NCI-H2081 treated with DMSO at 0.1 percent for 48 hours (cell line): ENCODE measurements around the gene ST3GAL3.

Experiments used
- DNase-seq: peaks from one replicate; lab custom pipeline; 2025; lab: John Stamatoyannopoulos, UW

The ST3GAL3 gene

DNA sequence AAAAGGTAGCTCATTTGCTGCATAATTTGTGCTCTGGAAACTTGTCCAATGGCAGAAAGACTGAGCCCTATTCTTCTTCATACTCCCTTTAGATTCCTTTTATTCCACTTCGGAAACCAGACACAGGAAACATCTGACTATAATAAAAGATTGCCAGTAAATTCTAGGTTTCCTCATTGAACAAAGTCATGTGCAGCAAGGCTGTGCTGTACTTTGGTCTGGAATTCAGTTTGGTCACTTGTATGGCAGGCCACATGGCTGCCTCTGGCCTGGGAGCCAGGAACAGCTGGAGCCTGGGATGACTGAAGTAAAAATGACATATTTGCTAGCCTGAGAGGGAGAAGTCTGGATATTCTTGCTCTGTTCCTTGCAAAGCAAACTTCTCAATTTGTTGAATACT, 79.6 kb downstream of the ST3GAL3 start:
- no peak for DNase-seq

DNA sequence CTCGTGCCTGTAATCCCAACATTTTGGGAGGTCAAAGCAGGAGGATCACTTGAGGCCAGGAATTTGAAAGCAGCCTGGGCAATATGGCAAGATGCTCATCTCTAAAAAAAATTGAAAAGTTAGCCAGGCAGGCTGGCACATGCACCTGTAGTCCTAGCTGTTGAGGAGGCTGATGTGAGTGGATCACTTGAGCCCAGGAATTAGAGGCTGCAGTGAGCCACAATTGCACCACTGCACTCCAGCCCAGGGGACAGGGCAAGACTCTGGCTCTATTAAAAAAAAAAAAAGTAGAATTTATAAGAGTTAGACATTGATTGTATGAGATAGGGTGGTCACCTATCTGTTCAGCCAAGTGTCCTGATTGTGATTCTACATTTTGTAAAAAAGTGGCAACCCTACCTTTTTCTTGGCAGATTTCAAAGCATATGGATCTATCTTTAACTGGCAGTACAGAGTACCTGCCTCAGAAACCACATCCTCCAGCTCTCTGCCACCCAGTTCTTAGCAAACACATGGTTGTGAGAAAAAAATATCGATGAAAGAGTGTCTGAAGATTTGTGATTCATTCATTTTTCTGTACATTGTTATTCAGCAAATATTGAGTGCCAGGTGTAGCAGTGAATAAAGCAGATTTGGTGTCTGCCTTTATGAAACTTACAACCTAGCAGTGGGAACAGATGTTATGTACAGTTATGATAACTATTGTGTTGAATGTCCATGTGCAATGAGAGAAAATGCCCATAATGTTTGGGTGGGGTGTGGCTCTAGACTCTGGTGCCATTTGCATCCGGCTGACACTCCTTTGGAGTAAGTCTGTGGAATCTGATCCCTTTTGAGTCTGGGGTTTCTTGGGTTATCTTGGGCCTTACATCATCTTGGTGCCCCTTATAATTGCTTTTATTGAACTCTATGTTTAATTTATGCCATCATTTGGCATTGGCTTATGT, 82.5 kb downstream of the ST3GAL3 start:
- DNase-seq = no peak

DNA sequence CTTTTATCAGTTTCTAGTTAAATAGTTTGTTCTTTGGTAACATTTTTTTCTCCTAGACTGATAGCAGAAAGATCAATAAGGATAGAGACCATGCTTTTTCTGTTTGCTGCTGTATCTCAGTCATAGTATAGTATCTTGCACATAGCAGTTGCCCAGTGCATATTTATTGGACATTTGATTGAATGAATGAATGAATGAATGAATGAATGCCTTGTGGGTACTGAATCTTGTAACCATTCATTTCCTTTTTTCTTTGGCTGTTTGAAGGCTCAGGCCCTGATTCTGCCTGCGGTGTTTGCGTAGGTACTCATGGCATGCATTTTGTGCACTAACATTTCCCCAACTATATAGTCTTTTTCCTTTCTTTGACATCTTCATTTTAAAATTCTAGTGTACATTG, 83.9 kb downstream of the ST3GAL3 start:
- no peak for DNase-seq

DNA sequence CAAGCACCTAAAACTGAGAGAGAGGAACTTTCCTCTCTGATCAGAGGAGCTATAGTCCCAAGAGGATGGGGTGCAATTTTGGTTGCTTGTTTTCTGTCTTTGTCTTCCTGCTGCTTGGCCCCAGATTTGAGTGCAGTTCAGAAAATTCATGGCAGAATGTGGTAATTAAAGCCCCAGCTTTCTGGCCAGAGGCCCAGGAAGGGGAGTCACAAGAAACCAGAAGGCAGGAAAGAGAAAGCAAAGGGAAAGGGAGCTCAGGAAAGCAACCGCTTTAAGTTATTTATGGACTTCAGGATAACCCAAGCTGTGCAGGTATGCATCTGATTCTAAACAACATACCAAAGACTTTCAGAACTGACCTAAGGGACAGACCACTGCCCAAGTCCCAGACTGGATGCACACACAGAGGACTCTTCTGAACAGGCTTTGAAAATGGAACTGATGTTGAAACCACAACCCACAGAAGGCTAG, 88.8 kb downstream of the ST3GAL3 start:
- DNase-seq = no peak

DNA sequence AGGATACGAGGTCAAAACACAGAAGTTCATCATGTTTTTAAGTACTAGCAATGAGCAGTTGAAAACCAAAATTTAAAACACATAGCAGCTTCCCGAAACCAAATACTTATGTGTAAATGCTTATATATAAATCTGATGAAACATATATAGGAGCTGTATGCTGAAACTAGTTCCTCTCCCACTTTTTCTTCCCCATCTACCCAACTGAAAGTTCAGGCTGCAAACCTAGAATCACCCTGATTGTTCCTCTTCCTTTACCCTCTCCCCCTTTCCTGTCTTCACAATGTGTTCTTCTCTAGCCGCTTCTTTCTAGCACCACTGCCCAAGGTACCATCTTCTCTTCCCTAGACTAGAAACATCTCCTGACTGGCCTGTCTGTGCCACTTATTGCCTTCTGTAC, 90.6 kb downstream of the ST3GAL3 start:
- no peak for DNase-seq

DNA sequence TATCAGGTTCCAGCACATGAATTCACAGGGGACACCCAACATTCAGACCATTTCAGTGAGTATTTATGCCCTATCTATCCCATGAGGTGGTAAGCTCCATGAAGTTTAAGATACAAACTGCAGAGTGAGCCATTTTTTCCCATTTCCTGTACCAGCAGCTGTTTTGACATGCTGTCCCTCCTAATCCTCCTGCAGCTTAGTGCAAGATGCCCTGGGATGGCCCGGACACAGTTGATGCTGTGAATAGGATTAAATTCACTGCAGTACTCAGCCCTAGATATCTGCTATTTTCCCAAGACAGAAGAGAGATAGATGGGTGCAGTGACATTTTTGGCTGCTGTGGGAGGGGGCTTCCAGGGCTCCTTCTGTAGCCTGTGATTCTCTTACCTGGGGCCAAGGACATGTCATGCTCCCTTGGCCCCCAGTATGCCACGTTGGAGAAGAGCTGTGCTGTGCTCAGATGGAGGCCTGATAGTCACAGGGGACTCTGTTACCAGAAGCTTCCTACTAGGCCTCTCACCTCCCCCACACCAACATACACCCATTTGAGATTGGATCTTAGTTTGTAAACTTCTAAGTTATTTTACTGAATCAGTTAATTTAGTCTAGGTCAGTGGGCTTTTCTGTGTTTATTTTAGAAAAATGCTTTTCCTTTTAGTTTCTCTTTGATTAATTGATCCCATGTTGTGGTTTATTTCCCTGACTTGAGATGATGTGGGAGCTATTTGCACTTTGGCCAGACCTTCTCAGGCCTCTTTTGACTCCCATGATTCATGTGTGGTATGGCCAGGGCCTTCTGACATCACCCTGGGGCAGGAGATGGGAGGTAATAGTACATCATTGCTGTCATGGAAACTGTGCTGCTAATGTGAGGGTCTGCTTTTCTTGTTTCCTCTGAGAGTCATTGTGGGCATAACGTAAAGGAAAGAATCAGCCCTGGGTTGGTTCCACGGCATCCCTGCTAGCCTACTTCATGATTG, 92.6 kb downstream of the ST3GAL3 start:
- no peak for DNase-seq

DNA sequence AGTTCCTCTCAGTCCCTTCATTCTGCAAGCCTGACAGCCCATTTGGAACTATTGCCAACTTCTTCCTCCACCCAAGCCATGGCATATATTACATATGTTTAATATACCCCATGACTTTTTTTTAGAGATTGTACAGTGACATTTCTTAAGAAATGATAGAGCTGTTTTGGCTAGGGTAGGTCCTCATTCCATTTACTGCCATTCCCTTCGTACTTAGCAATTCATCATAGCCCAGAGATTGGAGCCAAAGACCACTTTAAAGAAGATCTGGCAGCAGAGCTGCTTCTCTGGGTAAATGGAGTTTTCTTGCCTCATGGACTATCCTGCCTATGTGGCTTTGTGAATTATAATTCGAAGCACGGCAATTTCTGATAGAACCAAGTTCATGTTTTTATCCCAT, 93.4 kb downstream of the ST3GAL3 start:
- no peak for DNase-seq

DNA sequence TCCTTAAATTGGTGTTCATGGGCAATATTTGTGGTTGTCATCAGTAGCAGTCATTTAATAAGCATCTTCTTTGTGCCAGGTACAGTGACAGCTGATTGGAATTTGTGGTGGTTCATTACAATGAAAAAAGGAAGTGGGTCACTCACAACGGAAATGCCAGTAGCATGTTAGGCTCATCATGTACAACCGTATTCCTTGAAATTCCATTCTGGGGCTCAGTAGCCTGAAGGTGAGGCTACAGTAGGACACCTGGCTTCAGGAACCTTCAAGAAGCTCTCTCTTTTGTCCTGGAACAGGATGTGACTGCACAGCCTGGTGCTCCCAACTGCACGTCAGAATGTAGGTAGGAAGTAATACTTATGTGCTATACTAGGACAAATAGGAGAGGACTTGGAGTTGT, 93.9 kb downstream of the ST3GAL3 start:
- DNase-seq = no peak

DNA sequence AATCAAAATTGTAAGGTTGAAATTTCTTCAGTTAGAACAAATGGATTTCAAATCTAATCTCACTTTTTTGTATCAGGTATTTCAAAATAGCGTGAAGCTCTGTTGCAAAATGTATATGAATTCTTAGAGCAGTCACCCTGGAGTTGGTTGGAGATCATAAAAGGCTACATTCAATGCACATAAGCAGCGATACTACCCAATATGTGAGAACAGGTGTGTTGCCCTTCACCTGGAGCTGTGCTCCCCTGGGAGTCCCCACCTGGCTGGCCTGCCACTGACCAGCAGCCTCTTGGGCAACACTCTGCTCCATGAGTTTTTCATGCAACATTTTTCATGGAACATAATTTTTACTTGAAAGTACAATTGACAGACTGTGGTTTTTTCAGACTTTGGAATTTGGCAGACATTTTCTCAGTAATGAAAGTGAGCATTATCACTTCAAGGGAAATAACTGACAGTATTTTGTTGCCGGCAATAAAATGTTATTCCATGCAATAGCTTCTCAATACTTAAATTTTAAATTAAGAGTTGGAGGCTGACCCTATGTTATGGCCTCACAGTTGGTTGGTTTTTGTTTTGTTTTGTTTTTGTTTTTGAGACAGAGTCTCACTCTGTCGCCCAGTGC, 95.1 kb downstream of the ST3GAL3 start:
- no peak for DNase-seq

DNA sequence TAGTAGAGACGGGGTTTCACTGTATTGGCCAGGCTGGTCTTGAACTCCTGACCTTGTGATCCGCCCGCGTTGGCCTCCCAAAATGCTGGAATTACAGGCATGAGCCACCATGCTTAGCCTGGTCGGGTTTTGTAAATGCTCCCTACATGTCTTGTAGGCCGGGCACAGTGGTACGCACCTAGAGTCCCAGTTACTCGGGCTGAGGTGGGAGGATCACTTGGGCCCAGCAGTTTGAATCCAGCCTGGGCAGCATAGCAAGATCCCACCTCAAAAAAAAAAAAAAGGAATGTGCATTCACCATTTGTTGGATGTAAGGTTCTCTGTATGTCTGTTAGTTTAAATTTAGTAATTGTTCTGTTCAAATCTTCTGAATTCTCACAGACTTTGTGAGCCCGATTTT, 95.8 kb downstream of the ST3GAL3 start:
- DNase-seq = no peak

DNA sequence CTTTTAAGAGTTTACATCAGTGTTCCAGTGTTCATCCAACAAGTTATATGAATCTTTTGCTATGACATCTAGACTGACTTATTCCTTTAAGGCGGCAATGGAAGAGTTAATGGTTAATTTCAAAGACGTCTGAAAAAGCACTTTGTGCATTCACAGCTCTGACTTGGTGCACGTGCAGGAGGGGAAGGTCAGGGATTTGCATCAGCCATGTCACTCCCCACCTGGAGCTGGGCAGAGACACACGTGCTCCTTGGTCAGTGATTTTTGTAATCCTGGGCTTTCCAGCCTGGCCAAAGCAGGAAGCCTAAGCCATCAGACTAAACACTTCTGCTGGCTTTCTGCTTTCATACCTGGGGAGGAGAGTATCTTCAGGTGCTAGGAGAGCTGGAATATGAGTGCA, 96.3 kb downstream of the ST3GAL3 start:
- no peak for DNase-seq

DNA sequence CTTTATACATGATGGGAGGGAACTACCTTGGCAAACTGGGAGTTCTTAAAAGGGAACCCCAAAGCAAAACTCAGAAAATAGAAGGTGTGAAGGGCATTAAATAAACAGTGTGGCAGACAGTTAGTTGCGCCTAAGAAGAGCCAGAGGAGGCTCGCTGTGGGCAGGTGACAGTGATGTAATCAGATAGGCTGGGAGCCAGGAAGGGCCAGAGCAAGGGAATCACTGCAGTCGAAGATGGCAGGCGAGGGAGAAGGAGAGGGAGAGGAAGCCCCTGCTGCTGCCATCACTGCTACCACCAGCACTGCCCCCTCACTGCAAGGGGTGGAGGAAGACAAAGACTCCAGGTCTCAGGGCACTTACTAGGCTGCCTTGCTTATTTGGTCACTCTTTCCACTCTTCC, 97.2 kb downstream of the ST3GAL3 start:
- no peak for DNase-seq

DNA sequence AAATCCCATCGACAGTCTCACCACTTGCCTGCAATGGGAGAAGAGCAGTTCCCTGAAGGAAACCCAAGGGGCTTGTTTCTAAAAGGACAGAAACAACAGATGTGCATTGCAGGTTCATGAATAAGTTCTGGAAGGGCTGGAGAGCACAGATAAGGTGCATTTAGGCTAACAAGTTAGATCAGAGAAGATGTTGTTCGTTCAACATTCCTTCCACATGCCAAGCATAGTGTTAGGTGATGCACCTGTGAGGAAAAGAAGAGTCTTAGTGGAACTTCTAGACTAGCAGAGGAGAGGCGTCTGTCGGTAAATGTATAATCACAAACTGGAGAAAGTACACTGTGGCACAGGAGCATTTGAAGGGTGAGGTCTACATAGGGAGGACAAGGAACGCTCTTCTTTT, 98.0 kb downstream of the ST3GAL3 start:
- no peak for DNase-seq

DNA sequence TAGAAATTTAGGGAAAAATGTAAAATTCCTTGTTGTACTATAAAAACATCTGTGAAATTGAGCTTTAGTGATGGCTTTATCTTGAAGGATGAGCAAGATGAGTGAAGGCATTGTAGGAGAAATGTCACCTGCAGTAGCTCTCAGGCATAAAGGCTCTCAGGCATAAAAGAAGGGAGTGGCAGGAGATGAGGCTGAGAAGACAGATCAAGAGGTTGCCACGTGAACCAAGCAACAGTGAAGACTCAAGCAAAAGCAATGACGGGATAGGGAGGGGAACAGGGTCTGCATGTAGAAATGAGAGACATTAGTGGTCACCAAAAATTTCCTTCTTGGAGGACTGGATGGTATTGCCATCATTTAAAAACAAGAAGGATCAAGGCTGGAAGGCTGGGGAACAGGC, 98.8 kb downstream of the ST3GAL3 start:
- no peak for DNase-seq

DNA sequence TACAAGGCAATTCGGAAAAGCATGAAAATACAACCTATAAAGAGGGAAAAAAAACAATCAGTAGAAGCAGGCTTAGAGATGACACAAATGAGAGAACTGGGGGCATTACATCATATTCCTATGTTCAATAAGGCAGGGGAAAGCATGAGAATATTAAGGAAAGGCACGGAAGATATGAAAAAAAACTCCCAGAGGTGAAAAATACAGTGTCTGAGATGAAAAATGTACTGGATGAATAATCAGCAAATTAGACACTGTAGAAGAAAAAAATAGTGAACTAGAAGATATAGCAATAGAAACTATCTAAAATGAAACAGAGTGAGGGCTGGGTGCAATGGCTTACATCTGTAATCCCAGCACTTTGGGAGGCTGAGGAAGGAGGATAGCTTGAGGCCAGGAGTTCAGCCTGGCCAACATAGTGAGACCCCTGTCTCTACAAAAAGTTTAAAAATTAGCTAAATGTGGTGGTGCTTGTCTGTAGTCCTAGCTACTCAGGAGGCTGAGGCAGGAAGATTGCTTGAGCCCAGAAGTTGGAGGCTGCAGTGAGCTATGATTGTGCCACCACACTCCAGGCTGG, 101.8 kb downstream of the ST3GAL3 start:
- DNase-seq = no peak

DNA sequence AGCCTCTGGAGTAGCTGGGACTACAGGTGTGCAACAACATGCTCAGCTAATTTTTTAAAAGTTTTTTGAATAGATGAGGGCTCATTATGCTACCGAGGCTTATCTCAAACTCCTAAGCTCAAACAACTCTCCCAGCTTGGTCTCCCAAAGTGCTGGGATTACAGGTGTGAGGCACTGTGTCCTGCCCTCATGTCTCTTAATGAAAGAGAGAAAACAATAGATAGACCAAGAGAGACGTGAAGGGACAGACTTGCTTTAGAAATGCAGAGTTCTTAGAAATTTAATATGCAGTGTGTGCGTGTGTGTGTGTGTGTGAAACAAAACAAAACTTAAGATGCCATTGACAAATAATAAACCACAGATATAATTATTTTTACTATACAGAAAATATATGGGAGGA, 105.2 kb downstream of the ST3GAL3 start:
- no peak for DNase-seq

DNA sequence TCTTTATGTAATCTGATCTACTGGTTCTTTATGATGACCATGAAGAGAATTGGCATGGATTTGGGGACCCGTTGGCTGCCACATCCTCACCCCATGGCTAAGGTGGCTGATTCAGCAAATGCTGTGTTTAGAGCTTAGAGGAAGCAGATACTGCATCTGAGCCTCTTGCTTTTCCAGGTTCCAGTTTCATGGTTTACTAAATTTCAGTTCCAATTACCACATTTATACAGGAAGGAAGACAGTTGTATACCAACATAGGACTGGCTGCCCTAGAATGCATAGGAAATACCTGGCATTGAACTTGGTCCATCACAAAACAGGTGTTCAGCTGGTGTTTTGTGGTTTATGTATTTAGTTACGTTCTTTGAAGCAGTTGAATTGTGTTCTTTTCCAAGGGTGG, 107.1 kb downstream of the ST3GAL3 start:
- DNase-seq = no peak

DNA sequence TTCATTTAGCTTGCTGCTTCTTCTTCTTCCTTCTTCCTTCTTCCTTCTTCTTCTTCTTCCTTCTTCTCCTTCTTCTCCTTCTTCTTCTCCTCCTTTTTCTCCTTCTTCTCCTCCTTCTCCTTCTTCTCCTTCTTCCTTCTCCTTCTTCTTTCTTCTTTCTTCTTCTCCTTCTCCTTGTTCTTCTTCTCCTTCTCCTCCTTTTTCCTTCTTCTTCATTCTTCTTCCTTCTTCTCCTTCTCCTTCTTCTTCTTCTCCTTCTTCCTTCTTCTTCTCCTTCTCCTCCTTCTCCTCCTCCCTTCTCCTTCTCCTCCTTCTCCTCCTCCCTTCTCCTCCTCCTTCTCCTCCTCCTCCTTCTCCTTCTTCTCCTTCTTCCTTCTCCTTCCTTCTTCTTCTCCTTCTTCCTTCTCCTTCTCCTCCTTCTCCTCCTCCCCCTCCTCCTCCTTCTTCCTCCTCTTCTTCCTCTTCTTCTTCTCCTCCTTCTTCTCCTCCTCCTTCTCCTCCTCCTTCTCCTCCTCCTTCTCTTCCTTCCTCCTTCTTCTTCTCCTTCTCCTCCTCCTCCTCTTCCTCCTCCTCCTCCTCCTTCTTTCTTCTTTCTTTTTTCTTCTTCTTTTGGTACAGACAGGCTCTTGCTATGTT, 110.1 kb downstream of the ST3GAL3 start:
- no peak for DNase-seq

DNA sequence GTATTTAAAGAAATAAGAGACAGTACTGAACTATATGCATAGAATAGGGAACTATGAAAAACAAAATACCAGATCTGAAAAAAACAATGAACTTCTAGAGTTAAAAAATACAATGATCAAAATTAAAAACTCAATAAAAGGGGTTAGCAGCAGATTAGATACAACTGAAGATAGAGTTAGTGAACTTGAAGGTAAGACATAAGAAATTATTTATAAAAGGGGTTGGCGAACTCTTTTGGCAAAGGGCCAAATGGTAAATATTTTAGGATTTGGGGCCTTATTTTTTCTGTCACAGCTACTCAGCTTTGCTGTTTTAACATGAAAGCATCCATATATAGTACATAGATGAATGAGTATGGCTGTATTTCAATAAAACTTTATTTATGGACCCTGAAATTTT, 111.4 kb downstream of the ST3GAL3 start:
- DNase-seq = no peak

DNA sequence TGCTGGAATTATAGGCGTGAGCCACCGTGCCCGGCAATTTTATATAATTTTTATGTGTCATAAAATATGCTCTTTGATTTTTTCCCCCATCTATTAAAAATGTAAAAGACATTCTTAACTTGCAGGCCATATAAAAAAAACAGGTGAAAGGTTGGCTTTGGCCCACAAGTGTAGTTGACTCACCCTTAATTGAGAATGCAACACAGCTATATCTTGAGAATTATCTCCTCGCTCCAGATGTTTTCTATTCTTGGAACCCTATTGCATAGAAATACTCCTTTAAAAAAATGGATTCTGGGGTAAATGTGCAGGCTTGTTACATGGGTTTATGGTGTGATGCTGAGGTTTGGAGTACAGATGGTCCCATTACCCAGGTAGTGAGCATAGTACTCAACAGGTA, 112.0 kb downstream of the ST3GAL3 start:
- DNase-seq = no peak

DNA sequence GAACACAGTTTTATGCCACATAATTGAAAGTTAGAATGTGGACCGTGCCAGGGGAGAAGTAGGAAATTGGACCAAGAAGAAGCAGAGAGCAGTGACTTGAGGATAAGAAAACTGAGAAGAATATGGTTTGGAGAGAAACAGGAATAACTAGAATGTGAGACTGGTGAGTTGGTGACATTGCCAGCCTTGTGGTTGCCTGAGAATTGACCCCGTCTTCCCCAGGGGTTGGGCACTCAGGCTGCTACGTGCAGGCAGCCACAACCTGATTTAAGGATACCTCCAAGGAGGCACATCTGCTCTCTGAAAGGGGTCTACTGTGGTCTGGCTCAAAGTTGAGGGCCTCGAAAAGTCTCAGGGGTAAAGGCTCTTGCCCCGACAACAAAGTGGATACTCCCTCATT, 114.1 kb downstream of the ST3GAL3 start:
- no peak for DNase-seq
